Heart right ventricle (tissue), 16 donors: Measurements from ENCODE around the gene NUP93. TPM values are rescaled to one million over a fixed set of nuclear protein-coding genes. Genes with fewer than 3 reads are reported as not detected.
A peak's percentile ranks its signal among the peaks of the same experiment; 100 is the strongest.

Experiments used
- ATAC-seq, 8 donors: fragments of 200-7000 bp; cut with Tn5 transposase; one replicate each; pipeline ENCODE4 v1.9.1; 2020; ENCODE audit warnings: mild to moderate bottlenecking in 8 of 8, moderate library complexity in 8 of 8, moderate number of reproducible peaks in 1 of 8
- DNase-seq, 2 donors: peaks; one replicate each; pipeline ENCODE4 v3.0.0-alpha.2; 2020
- H3K27ac ChIP-seq, 10 donors: fragments of 200-600 bp; sonication (generic) in 2 of 10; one replicate each; pipeline versions ENCODE4 v1.5.0 to v1.8.0; 2020 to 2022; ENCODE audit warnings: mild to moderate bottlenecking in 3 of 10
- H3K27me3 ChIP-seq, 7 donors: fragments of 200-600 bp; one replicate each; pipeline ENCODE4 v1.8.0; 2021 to 2022; ENCODE audit warnings: mild to moderate bottlenecking in 2 of 7
- H3K36me3 ChIP-seq, 9 donors: fragments of 200-600 bp; sonication (generic) in 1 of 9; one replicate each; pipeline versions ENCODE4 v1.5.0 to v1.8.0; 2020 to 2022; ENCODE audit warnings: mild to moderate bottlenecking in 2 of 9
- H3K4me1 ChIP-seq, 9 donors: fragments of 200-600 bp; sonication (generic) in 1 of 9; one replicate each; pipeline versions ENCODE4 v1.5.0 to v1.8.0; 2020 to 2022; ENCODE audit warnings: mild to moderate bottlenecking in 4 of 9
- H3K4me3 ChIP-seq, 10 donors: fragments of 200-600 bp; sonication (generic) in 2 of 10; one replicate each; pipeline versions ENCODE4 v1.5.0 to v1.8.0; 2020 to 2022; ENCODE audit warnings: mild to moderate bottlenecking in 7 of 10, moderate library complexity in 2 of 10
- H3K9me3 ChIP-seq, 11 donors: fragments of 200-600 bp in 10 of 11; sonication (generic) in 2 of 11; one replicate each; pipeline versions ENCODE4 v1.5.0 to v1.8.0; 2013 to 2022; ENCODE audit warnings: mild to moderate bottlenecking in 2 of 11, control low read depth in 1 of 11, moderate library complexity in 1 of 11
- WGBS, 2 donors: extraction: QIAGEN DNeasy Blood & Tissue Kit; methylation state at CpG; one replicate each; pipeline ENCODE4 v1.1.7; 2013; ENCODE audit warnings: inconsistent platforms in 1 of 2; 5-methylcytosine and 5-hydroxymethylcytosine counted together
- intact Hi-C, 10 donors: fragments of 100-400 bp; cut with DNase I; formaldehyde crosslinking; loops; one replicate each; pipeline versions ENCODE4 v1.11.1 to v1.14.2; 2022
- polyA plus RNA-seq, 2 donors: library from polyadenylated mRNA; stranded (reverse); fragments of 200-250 nt; gene quantifications; one replicate each; pipeline ENCODE4 v1.2.3, GENCODE V29; 2013
- total RNA-seq, 10 donors: library from RNA; stranded (reverse); fragmentation: NEBNext Ultra II Directional in 3 of 10; extraction: Animal tissue kit (Norgen Biotek cat#: 25700) in 3 of 10; gene quantifications; one replicate each; pipeline versions ENCODE4 v1.2.1 to v1.2.4, GENCODE V29; 2021 to 2023
- TF ChIP-seq, protein P1 (sequence below), 9 donors: fragments of 200-600 bp; sonication (generic) in 2 of 9; IDR thresholded peaks; one replicate each; pipeline versions ENCODE4 v1.5.0 to v1.8.0; 2021 to 2022; ENCODE audit warnings: antibody characterized with exemption in 9 of 9, mild to moderate bottlenecking in 5 of 9, moderate library complexity in 1 of 9
- donor health status: Arrhythmogenic right ventricular cardiomyopathy.
- donor health status: ischemic (EF 13 %, LVEDD 7.1; RV severe dilation, severe dysfunction).
- donor health status: healthy with polysubstance abuse.
- donor health status: DM: no; HTN: yes; CAD: no.
- donor health status: DM: no; HTN: no; CAD: no.
- donor health status: ischemic (EF 25% LVEDD 6.9; RV normal size, moderate dysfunction).
- donor health status: ischemic (EF 25% LVEDD 5.7; RV mildly dilated, moderate dysfunction).
- donor health status: healthy.
- donor health status: DM: yes; HTN: yes; CAD: no.
- donor health status: Ischemic cardiomyopathy.
- donor health status: ischemic (EF 35%, LVEDD 5.7; RV mildly dilated, moderate dysfunction).
- donor health status: nonischemic (EF 11% LVEDD 7.7; RV severe dilation, severe dysfunction).
- donor health status: DM: yes; HTN: yes; CAD: no.
- donor health status: PGD.
- donor health status: ischemic (EF 29% LVEDD 5.4; RV normal size, mild dysfunction).
- donor health status: nonischemic (EF 23%, LVEDD 6.1; RV moderate dilation, normal function).

NUP93 gene
- total and polyA plus RNA-seq, 12 donors: 25.4 to 34.8 (median 27.6) TPM

DNA sequence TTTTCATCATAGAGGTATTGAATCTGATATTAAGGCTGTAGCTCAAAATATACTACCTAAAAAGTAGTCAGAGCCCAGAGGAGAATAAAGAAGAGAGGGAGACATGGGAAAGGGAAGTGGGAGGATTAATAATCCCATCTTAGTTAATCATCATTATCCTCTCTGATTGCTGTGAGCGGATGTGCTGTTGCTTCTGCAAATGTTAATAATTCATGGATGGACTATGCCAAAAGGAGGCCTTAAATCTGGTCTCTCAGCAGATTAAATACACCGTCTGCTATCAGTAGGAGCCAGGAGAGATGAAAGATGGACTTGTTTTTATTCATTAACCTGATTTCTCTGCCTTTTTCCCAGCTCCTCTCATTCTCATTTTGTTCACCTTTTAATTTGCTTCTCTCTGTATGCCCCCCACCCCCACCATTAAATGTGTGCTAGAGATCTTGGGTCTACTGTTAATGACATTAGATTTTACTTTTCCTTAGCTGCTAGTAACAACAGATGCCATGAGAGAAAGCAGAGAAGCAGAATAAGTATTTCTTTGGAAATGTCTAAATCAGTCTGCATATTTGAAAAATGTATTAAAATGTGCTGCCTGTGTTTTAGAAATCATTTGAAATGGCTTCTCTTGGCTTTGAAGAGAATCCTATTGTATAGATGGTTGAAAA lies 44.2 kb downstream of the NUP93 start:
- no peak overlapping the region for H3K4me3 ChIP-seq
- no peaks in the 10 kb centered on the region for H3K36me3 ChIP-seq
- DNase-seq (no peak), ATAC-seq (no peak)
- H3K27ac ChIP-seq: no peak overlapping the region
- H3K9me3 ChIP-seq: no peaks in the 10 kb centered on the region
- H3K27me3 ChIP-seq: no peaks in the 10 kb centered on the region
- TF ChIP-seq, protein P1, sequence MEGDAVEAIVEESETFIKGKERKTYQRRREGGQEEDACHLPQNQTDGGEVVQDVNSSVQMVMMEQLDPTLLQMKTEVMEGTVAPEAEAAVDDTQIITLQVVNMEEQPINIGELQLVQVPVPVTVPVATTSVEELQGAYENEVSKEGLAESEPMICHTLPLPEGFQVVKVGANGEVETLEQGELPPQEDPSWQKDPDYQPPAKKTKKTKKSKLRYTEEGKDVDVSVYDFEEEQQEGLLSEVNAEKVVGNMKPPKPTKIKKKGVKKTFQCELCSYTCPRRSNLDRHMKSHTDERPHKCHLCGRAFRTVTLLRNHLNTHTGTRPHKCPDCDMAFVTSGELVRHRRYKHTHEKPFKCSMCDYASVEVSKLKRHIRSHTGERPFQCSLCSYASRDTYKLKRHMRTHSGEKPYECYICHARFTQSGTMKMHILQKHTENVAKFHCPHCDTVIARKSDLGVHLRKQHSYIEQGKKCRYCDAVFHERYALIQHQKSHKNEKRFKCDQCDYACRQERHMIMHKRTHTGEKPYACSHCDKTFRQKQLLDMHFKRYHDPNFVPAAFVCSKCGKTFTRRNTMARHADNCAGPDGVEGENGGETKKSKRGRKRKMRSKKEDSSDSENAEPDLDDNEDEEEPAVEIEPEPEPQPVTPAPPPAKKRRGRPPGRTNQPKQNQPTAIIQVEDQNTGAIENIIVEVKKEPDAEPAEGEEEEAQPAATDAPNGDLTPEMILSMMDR (IDR thresholded peaks at IDR 0.05): no peak
- peaks cover 0 to 24% (median 7%) of the 10 kb centered on the region in 9 donors for H3K4me1 ChIP-seq
- 92 to 96% methylated on average over 2 of the region's 2 CpGs for WGBS, 2 donors
- intact Hi-C loops: no loop called here

DNA sequence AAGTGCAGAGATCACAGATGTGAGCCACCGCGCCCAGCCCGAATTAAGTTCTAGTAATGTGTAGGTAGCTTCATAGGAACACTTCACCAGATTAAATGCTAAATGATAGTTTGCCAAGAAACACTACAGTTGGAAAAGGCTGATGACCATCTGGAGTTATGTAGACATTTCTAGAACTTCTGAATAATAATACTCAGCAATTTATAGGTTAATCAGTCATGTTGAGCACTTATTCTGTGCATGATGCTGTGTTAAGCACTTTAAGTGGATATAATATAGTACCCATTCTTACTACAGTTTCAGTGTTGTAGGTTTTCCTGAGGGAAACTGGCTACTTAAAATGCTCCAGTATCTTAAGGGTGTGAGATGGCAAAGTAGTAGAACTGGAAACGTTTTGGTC lies 45.2 kb downstream of the NUP93 start:
- intact Hi-C loops: no loop called here

DNA sequence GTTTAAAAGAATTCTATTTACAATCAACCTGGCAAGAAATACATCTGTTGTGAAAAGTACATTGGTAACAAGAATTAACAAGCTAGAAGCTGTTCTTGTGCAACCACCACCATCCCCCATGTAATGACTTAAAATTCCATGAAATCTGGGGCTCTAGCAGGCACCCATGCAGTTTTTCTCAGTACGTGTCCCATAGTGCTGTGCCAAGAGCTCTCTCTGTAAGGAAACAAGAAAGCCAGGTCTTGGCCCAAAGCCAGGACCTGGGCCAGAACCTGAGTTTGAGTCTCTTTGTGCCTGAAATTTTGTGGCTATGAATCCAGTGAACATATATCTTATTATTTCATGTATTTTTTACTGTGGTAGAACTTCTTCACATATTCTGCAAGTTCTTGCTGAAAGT lies 46.6 kb downstream of the NUP93 start:
- Histone ChIP-seq H3K27ac (no peak overlapping the region), H3K4me3 (no peak overlapping the region), H3K4me1 (peaks cover 0 to 24% (median 7%) of the 10 kb centered on the region in 9 donors), H3K36me3 (no peaks in the 10 kb centered on the region), H3K27me3 (no peaks in the 10 kb centered on the region), H3K9me3 (no peaks in the 10 kb centered on the region)
- DNase-seq (peak in 1 of 2 donors; percentile 12), ATAC-seq (peak in 1 of 8 donors; percentile 33)
- WGBS, 2 donors: 7 to 10% methylated on average over 1 of the region's 1 CpG
- TF ChIP-seq, protein P1 (IDR thresholded peaks at IDR 0.05): no peak
- intact Hi-C loops: no loop called here

More for the DNA sequence above, 45.2 kb downstream of the NUP93 start:
- H3K4me1 ChIP-seq: peaks cover 0 to 21% (median 7%) of the 10 kb centered on the region in 9 donors
- H3K27ac ChIP-seq: no peak overlapping the region
- no peaks in the 10 kb centered on the region for H3K27me3 ChIP-seq
- TF ChIP-seq, protein P1 (IDR thresholded peaks at IDR 0.05): no peak
- H3K4me3 ChIP-seq: no peak overlapping the region
- ATAC-seq: no peak
- no peaks in the 10 kb centered on the region for H3K9me3 ChIP-seq
- 77 to 86% methylated on average over 4 of the region's 4 CpGs for WGBS, 2 donors
- no peak for DNase-seq
- H3K36me3 ChIP-seq: no peaks in the 10 kb centered on the region

DNA sequence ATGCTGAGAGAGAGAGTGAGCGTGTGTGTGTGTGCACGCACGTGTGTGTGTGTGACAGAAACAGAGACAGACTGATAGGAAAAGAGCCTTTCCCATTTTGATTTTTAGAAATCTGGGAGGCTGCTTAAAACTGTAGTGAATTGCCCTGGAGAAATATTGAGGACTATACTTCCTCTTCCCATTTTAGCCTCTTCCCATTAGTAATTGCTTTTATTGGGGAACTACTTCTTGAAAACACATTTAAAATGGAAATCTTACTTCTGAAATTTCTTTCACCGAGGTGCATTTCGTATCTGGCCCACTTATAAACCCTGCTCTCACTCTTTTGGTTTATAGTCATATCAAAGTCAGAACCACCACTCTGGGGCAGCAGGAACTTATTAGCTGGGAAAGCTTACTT lies 47.1 kb downstream of the NUP93 start:
- Histone ChIP-seq H3K9me3 (no peaks in the 10 kb centered on the region), H3K4me1 (peaks cover 0 to 20% (median 7%) of the 10 kb centered on the region in 9 donors), H3K4me3 (no peak overlapping the region), H3K27me3 (no peaks in the 10 kb centered on the region), H3K36me3 (no peaks in the 10 kb centered on the region), H3K27ac (no peak overlapping the region)
- 86 to 94% methylated on average over 5 of the region's 5 CpGs for WGBS, 2 donors
- intact Hi-C loops: no loop called here
- ATAC-seq (no peak), DNase-seq (no peak)
- TF ChIP-seq, protein P1 (IDR thresholded peaks at IDR 0.05): no peak
